Activated B cell treated with CpG ODN at 0.5 μM for 24 hours (primary cell): Measurements from ENCODE around the gene DCAF5. TPM values are rescaled to one million over a fixed set of nuclear protein-coding genes. Genes with fewer than 3 reads are reported as not detected.

ENCODE experiments used
- ATAC-seq: fragments of 200-7000 bp; cut with Tn5 transposase; one replicate; pipeline ENCODE4 v1.10.0; 2021; ENCODE audit warnings: low read depth, mild to moderate bottlenecking, moderate library complexity
- CTCF ChIA-PET: fragments of 350-600 bp; sonication (Branson Sonifier 250); formaldehyde crosslinking; loops from one replicate; lab custom pipeline; 2021; ENCODE audit warnings: antibody characterized with exemption; lab: Charles Lee
- POLR2A ChIA-PET: fragments of 350-600 bp; sonication (Branson Sonifier 250); formaldehyde crosslinking; loops from one replicate; lab custom pipeline; 2021; ENCODE audit warnings: antibody characterized with exemption; lab: Charles Lee
- DNase-seq: peaks from one replicate; pipeline ENCODE4 v3.0.0; 2022
- H3K27ac Mint-ChIP-seq: one replicate; pipeline ENCODE4 v1.8.0; 2020; ENCODE audit warnings: mixed read lengths
- H3K27me3 Mint-ChIP-seq: one replicate; pipeline ENCODE4 v1.8.0; 2021; ENCODE audit warnings: mixed read lengths
- H3K36me3 Mint-ChIP-seq: one replicate; pipeline ENCODE4 v1.8.0; 2021; ENCODE audit warnings: low read depth, mixed read lengths
- H3K4me1 Mint-ChIP-seq: one replicate; pipeline ENCODE4 v1.8.0; 2021; ENCODE audit warnings: mixed read lengths
- H3K4me3 Mint-ChIP-seq: one replicate; pipeline ENCODE4 v1.8.0; 2020; ENCODE audit warnings: mild to moderate bottlenecking, mixed read lengths
- H3K9me3 Mint-ChIP-seq: one replicate; pipeline ENCODE4 v1.8.0; 2020; ENCODE audit warnings: mixed read lengths
- intact Hi-C: fragments of 100-400 bp; cut with micrococcal nuclease; formaldehyde crosslinking; loops from one replicate; pipeline ENCODE4 v1.15.1; 2024
- total RNA-seq: library from RNA; stranded (reverse); gene quantifications from 2 replicates; pipeline ENCODE4 v1.2.3, GENCODE V29; 2022
- TF ChIP-seq, protein P1 (sequence below): fragments of 200-600 bp; IDR thresholded peaks from one replicate; pipeline ENCODE4 v1.8.0; 2022; ENCODE audit warnings: antibody characterized with exemption, mild to moderate bottlenecking

Gene DCAF5
- total RNA-seq, 1 donor from 2014 or later: 50.8 TPM

DNA sequence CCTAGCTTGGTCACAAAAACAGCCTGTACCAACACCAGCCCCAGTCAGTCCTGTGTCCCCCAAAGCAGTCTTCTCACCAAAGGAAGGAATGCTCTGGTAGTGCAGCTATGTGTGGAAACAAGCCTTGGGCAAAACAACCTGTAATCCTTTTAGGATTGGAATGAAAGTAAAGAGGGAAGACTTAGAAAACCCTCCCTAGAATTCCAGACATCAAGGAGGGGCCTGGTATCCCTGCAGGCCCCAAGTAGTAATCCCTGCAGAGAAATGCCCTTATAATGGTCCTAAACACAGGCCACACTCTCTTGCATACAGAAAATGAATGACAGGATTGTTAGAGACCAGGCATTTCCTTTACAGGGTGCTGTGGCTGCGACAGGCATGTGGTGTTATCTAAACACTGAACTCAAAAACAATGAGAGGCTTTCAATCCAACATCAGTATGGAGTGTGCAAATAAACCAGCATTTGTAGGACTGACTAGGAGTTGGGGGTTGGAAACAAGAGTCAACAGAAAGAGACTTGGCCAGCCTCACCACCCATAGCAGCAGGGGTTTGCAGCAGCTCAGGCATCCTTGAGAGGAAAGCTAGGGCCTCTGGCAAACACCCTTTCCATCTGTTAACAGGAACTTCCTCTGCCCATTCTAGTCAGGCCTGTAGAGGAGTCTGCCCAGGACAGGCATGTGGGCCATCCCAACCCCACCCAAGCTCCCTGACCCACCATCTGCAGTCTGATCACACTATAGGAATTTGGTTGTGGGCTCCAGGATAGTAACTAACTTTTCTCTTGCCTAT lies 59.1 kb downstream of the DCAF5 start:
- Mint-ChIP-seq H3K36me3 (peaks cover 69% of the 10 kb centered on the region), H3K27ac (no peak overlapping the region), H3K4me3 (no peak overlapping the region), H3K27me3 (no peaks in the 10 kb centered on the region), H3K4me1 (no peaks in the 10 kb centered on the region), H3K9me3 (no peaks in the 10 kb centered on the region)
- TF ChIP-seq, protein P1, sequence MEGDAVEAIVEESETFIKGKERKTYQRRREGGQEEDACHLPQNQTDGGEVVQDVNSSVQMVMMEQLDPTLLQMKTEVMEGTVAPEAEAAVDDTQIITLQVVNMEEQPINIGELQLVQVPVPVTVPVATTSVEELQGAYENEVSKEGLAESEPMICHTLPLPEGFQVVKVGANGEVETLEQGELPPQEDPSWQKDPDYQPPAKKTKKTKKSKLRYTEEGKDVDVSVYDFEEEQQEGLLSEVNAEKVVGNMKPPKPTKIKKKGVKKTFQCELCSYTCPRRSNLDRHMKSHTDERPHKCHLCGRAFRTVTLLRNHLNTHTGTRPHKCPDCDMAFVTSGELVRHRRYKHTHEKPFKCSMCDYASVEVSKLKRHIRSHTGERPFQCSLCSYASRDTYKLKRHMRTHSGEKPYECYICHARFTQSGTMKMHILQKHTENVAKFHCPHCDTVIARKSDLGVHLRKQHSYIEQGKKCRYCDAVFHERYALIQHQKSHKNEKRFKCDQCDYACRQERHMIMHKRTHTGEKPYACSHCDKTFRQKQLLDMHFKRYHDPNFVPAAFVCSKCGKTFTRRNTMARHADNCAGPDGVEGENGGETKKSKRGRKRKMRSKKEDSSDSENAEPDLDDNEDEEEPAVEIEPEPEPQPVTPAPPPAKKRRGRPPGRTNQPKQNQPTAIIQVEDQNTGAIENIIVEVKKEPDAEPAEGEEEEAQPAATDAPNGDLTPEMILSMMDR: no peak
- ChIA-PET CTCF (interaction anchor here (0.6 to 2.3 kb wide), 2 partner anchors 13 to 967 kb away, joined by 4 to 5 read pairs; no protein-coding TSS in a partner anchor), POLR2A (no interaction called here)
- ATAC-seq (no peak), DNase-seq (no peak)
- intact Hi-C loops: loop anchor here (5.0 kb wide), 4 partner anchors 182 to 1212 kb away; no protein-coding TSS in a partner anchor

DNA sequence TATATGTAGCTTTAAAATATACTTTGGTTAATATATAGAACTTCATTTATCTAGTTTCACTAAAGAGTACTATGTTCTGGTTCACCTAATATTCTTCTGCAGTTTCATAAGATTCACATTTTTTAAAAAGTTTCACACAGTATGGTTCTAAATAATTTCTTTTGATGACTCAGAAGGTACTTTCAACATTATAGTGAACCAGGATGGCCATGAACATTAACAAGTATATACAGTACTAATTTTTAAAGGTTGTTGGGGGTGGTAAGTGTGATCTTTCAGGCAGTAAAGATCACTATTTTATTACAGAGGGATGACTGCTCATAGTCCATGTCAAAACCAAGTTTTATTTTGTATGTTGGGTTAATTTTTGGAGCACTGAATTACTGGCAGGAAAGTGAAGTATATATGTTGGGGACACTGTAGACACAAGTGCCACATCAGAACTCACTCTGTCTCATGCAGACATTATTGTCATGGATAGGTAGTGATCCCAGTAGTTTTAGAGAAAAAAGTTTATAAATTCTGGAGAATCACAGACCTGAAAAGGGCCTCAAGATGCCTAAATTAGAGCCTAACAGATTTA lies 60.0 kb downstream of the DCAF5 start:
- no peaks in the 10 kb centered on the region for H3K27me3 Mint-ChIP-seq
- no peak overlapping the region for H3K4me3 Mint-ChIP-seq
- ChIA-PET CTCF (interaction anchor here (2.3 to 4.2 kb wide), 2 partner anchors 14 to 1159 kb away, joined by 5 to 14 read pairs; no protein-coding TSS in a partner anchor), POLR2A (no interaction called here)
- no peaks in the 10 kb centered on the region for H3K9me3 Mint-ChIP-seq
- DNase-seq: no peak
- H3K36me3 Mint-ChIP-seq: peaks cover 72% of the 10 kb centered on the region
- ATAC-seq: no peak
- TF ChIP-seq, protein P1: no peak
- no peak overlapping the region for H3K27ac Mint-ChIP-seq
- H3K4me1 Mint-ChIP-seq: no peaks in the 10 kb centered on the region
- intact Hi-C loops: loop anchor here (5.0 kb wide), 4 partner anchors 181 to 1211 kb away; no protein-coding TSS in a partner anchor

DNA sequence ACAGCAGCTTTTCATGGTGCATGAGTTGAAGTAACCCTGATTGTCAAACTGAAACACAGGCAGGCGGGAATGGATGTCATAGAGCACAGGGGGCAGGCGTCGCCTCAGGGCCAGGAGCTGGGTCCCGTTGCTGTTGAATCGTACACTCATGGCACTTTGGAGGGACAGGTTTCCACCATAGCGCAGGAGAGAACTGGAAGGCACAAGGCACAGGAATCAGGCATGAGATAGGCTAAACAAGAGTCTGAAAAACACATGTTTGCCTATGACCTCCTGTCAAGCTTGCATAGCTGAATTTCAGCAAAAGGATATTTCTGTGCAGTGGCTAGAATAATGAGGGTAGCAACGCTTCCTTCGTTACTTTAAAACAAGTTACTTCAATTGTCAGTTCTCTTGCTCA lies 61.2 kb downstream of the DCAF5 start:
- Mint-ChIP-seq H3K27me3 (no peaks in the 10 kb centered on the region), H3K9me3 (no peaks in the 10 kb centered on the region), H3K27ac (no peak overlapping the region), H3K4me1 (no peaks in the 10 kb centered on the region), H3K36me3 (peaks cover 78% of the 10 kb centered on the region), H3K4me3 (no peak overlapping the region)
- POLR2A ChIA-PET: no interaction called here
- intact Hi-C loops: loop anchor here (5.0 kb wide), 4 partner anchors 179 to 1209 kb away; no protein-coding TSS in a partner anchor
- TF ChIP-seq, protein P1: no peak
- no peak for DNase-seq
- CTCF ChIA-PET: interaction anchor here (2.3 to 4.2 kb wide), 2 partner anchors 15 to 1158 kb away, joined by 5 to 14 read pairs; no protein-coding TSS in a partner anchor
- no peak for ATAC-seq

DNA sequence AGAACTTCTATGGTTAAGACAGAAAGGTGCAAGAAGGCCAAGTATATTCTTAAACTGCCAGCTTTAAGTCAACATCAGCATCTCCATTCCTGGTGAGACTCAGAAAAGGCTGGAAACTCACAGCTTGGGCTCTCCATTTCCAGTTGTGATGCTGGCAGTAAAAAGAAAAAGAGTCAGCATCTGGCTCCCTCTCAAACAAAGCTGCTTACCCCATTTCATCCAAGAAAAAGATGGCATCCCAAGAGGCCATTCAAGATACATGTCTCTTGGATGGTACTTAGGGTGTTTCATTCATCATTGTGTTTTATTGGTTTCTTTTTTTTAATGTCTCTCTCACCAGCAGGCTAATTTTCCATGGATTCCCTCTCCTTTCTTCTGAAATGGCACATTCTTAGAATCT lies 61.9 kb downstream of the DCAF5 start:
- POLR2A ChIA-PET: no interaction called here
- TF ChIP-seq, protein P1: no peak
- Mint-ChIP-seq H3K4me3 (no peak overlapping the region), H3K9me3 (no peaks in the 10 kb centered on the region), H3K36me3 (peaks cover 78% of the 10 kb centered on the region), H3K27ac (no peak overlapping the region), H3K27me3 (no peaks in the 10 kb centered on the region), H3K4me1 (no peaks in the 10 kb centered on the region)
- no peak for ATAC-seq
- no peak for DNase-seq
- intact Hi-C loops: loop anchor here (5.0 kb wide), 4 partner anchors 179 to 1209 kb away; no protein-coding TSS in a partner anchor
- CTCF ChIA-PET: interaction anchor here (4.2 kb wide), 1 partner anchor 1157 kb away, joined by 14 read pairs; no protein-coding TSS in a partner anchor
